ENCODE measurements around the gene SH3BGRL.

- no peak for TF ChIP-seq CTCF (IDR thresholded peaks at IDR 0.05)
- no peak for TF ChIP-seq POLR2A (IDR thresholded peaks at IDR 0.05)
Measured at GRCh38 chrX:81215685-81216084, 13.8 kb downstream of the SH3BGRL start.

All from testis (tissue), 2 donors.